Naive B cell (primary cell): Measurements from ENCODE around the gene ZNF474. TPM values are rescaled to one million over a fixed set of nuclear protein-coding genes. Genes with fewer than 3 reads are reported as not detected.

Source experiments
- ATAC-seq, 2 donors: fragments of 150-1000 bp; cut with Tn5 transposase; 2 replicates each; pipeline ENCODE4 v1.10.0; 2021; ENCODE audit warnings: low read depth in 2 of 2, mild to moderate bottlenecking in 2 of 2, moderate library complexity in 2 of 2
- DNase-seq: peaks from one replicate; pipeline ENCODE4 v3.0.0; 2022
- H3K27ac Mint-ChIP-seq, 6 donors: one replicate each; pipeline ENCODE4 v1.8.0; 2020 to 2022; ENCODE audit warnings: mild to moderate bottlenecking in 6 of 6, mixed read lengths in 6 of 6, moderate library complexity in 5 of 6, inconsistent platforms in 2 of 6
- H3K27me3 Mint-ChIP-seq, 3 donors: one replicate each; pipeline ENCODE4 v1.8.0; 2021 to 2022; ENCODE audit warnings: mixed read lengths in 3 of 3, mild to moderate bottlenecking in 1 of 3
- H3K36me3 Mint-ChIP-seq, 2 donors: one replicate each; pipeline ENCODE4 v1.8.0; 2020 to 2022; ENCODE audit warnings: mixed read lengths in 2 of 2, inconsistent platforms in 1 of 2, mild to moderate bottlenecking in 1 of 2
- H3K4me1 Mint-ChIP-seq, 3 donors: one replicate each; pipeline ENCODE4 v1.8.0; 2020 to 2022; ENCODE audit warnings: mixed read lengths in 3 of 3, inconsistent platforms in 1 of 3, mild to moderate bottlenecking in 1 of 3, moderate library complexity in 1 of 3
- H3K4me3 Mint-ChIP-seq, 8 donors: one replicate each; pipeline ENCODE4 v1.8.0; 2020 to 2022; ENCODE audit warnings: mild to moderate bottlenecking in 8 of 8, mixed read lengths in 8 of 8, moderate library complexity in 8 of 8, inconsistent platforms in 2 of 8
- H3K9me3 Mint-ChIP-seq, 7 donors: one replicate each; pipeline ENCODE4 v1.8.0; 2020 to 2022; ENCODE audit warnings: mixed read lengths in 7 of 7, mild to moderate bottlenecking in 5 of 7, inconsistent platforms in 2 of 7, moderate library complexity in 1 of 7
- polyA plus RNA-seq, 6 donors: library from polyadenylated mRNA; unstranded; fragments of 300-500 nt; fragmentation: Illumina TruSeq; gene quantifications; one replicate each; pipeline ENCODE4 v1.2.3, GENCODE V29; 2021; ENCODE audit warnings: low read depth in 6 of 6

The ZNF474 gene
- polyA plus RNA-seq, 6 donors from 2014 or later = 0.23 TPM; not detected in 5

- ATAC-seq = no peak
- H3K36me3 Mint-ChIP-seq = no peaks in the 10 kb centered on the region
- no peaks in the 10 kb centered on the region for H3K4me1 Mint-ChIP-seq
- H3K27me3 Mint-ChIP-seq = peaks cover 4 to 13% (median 7%) of the 10 kb centered on the region in 3 donors
- no peak overlapping the region for H3K27ac Mint-ChIP-seq
- H3K4me3 Mint-ChIP-seq = no peak overlapping the region
- DNase-seq = no peak
- no peaks in the 10 kb centered on the region for H3K9me3 Mint-ChIP-seq
These were observed 26.5 kb upstream of the ZNF474 start for GRCh38 chr5:122102825-122103224.

- H3K27me3 Mint-ChIP-seq = peaks cover 9 to 15% (median 11%) of the 10 kb centered on the region in 3 donors
- H3K4me1 Mint-ChIP-seq = no peaks in the 10 kb centered on the region
- H3K4me3 Mint-ChIP-seq = no peak overlapping the region
- DNase-seq (no peak), ATAC-seq (no peak)
- no peaks in the 10 kb centered on the region for H3K36me3 Mint-ChIP-seq
- no peaks in the 10 kb centered on the region for H3K9me3 Mint-ChIP-seq
- H3K27ac Mint-ChIP-seq = no peak overlapping the region
These were observed 23.4 kb upstream of the ZNF474 start for GRCh38 chr5:122105909-122106308.

- no peaks in the 10 kb centered on the region for H3K4me1 Mint-ChIP-seq
- no peak overlapping the region for H3K27ac Mint-ChIP-seq
- H3K9me3 Mint-ChIP-seq = no peaks in the 10 kb centered on the region
- no peaks in the 10 kb centered on the region for H3K36me3 Mint-ChIP-seq
- H3K27me3 Mint-ChIP-seq = peaks cover 9 to 11% (median 11%) of the 10 kb centered on the region in 3 donors
- H3K4me3 Mint-ChIP-seq = no peak overlapping the region
- DNase-seq (no peak), ATAC-seq (no peak)
These were observed 22.3 kb upstream of the ZNF474 start for GRCh38 chr5:122107016-122107415.

GRCh38 chr5:122110987-122111386, 18.4 kb upstream of the ZNF474 start:
- H3K4me3 Mint-ChIP-seq = no peak overlapping the region
- no peaks in the 10 kb centered on the region for H3K9me3 Mint-ChIP-seq
- no peak overlapping the region for H3K27ac Mint-ChIP-seq
- H3K27me3 Mint-ChIP-seq = peaks cover 5 to 11% (median 9%) of the 10 kb centered on the region in 3 donors
- H3K36me3 Mint-ChIP-seq = no peaks in the 10 kb centered on the region
- no peak for DNase-seq
- no peaks in the 10 kb centered on the region for H3K4me1 Mint-ChIP-seq
- ATAC-seq = no peak

- Mint-ChIP-seq H3K4me3 (no peak overlapping the region), H3K4me1 (no peaks in the 10 kb centered on the region), H3K36me3 (no peaks in the 10 kb centered on the region), H3K27ac (no peak overlapping the region), H3K9me3 (peaks cover 0 to 2% (median 0%) of the 10 kb centered on the region in 7 donors), H3K27me3 (peaks cover 5 to 11% (median 9%) of the 10 kb centered on the region in 3 donors)
- ATAC-seq (no peak), DNase-seq (no peak)
These were observed 17.9 kb upstream of the ZNF474 start for GRCh38 chr5:122111460-122111859.

- ATAC-seq (no peak), DNase-seq (no peak)
- H3K4me1 Mint-ChIP-seq = no peaks in the 10 kb centered on the region
- H3K36me3 Mint-ChIP-seq = no peaks in the 10 kb centered on the region
- H3K4me3 Mint-ChIP-seq = no peak overlapping the region
- peaks cover 5 to 11% (median 9%) of the 10 kb centered on the region in 3 donors for H3K27me3 Mint-ChIP-seq
- no peak overlapping the region for H3K27ac Mint-ChIP-seq
- peaks cover 0 to 2% (median 0%) of the 10 kb centered on the region in 7 donors for H3K9me3 Mint-ChIP-seq
These were observed 17.3 kb upstream of the ZNF474 start for GRCh38 chr5:122112063-122112462.

GRCh38 chr5:122112733-122113558, 16.4 kb upstream of the ZNF474 start:
- ATAC-seq (no peak), DNase-seq (no peak)
- Mint-ChIP-seq H3K9me3 (peaks cover 0 to 2% (median 0%) of the 10 kb centered on the region in 7 donors), H3K36me3 (no peaks in the 10 kb centered on the region), H3K4me3 (no peak overlapping the region), H3K4me1 (no peaks in the 10 kb centered on the region), H3K27me3 (peaks cover 2 to 5% (median 4%) of the 10 kb centered on the region in 3 donors), H3K27ac (peak overlapping the region in 1 of 6 donors; percentile 21)

- H3K4me1 Mint-ChIP-seq = no peaks in the 10 kb centered on the region
- no peak overlapping the region for H3K27ac Mint-ChIP-seq
- DNase-seq (no peak), ATAC-seq (no peak)
- no peak overlapping the region for H3K4me3 Mint-ChIP-seq
- no peaks in the 10 kb centered on the region for H3K36me3 Mint-ChIP-seq
- H3K27me3 Mint-ChIP-seq = peaks cover 0 to 5% (median 0%) of the 10 kb centered on the region in 3 donors
- H3K9me3 Mint-ChIP-seq = peaks cover 0 to 2% (median 0%) of the 10 kb centered on the region in 7 donors
These were observed 14.8 kb upstream of the ZNF474 start for GRCh38 chr5:122114501-122114900.

GRCh38 chr5:122118356-122118948, 10.9 kb upstream of the ZNF474 start:
- peaks cover 0 to 2% (median 0%) of the 10 kb centered on the region in 7 donors for H3K9me3 Mint-ChIP-seq
- no peak for DNase-seq
- H3K4me1 Mint-ChIP-seq = no peaks in the 10 kb centered on the region
- no peak for ATAC-seq
- H3K27me3 Mint-ChIP-seq = peaks cover 7 to 18% (median 8%) of the 10 kb centered on the region in 3 donors
- H3K36me3 Mint-ChIP-seq = no peaks in the 10 kb centered on the region
- H3K27ac Mint-ChIP-seq = no peak overlapping the region
- H3K4me3 Mint-ChIP-seq = no peak overlapping the region

GRCh38 chr5:122119205-122119604, 10.1 kb upstream of the ZNF474 start:
- Mint-ChIP-seq H3K4me3 (no peak overlapping the region), H3K9me3 (peaks cover 0 to 2% (median 0%) of the 10 kb centered on the region in 7 donors), H3K27me3 (peaks cover 8 to 18% (median 8%) of the 10 kb centered on the region in 3 donors), H3K27ac (no peak overlapping the region), H3K4me1 (no peaks in the 10 kb centered on the region), H3K36me3 (no peaks in the 10 kb centered on the region)
- DNase-seq = no peak
- no peak for ATAC-seq

- peaks cover 8 to 18% (median 8%) of the 10 kb centered on the region in 3 donors for H3K27me3 Mint-ChIP-seq
- H3K36me3 Mint-ChIP-seq = no peaks in the 10 kb centered on the region
- no peak overlapping the region for H3K4me3 Mint-ChIP-seq
- no peaks in the 10 kb centered on the region for H3K4me1 Mint-ChIP-seq
- no peak overlapping the region for H3K27ac Mint-ChIP-seq
- ATAC-seq = no peak
- DNase-seq = no peak
- H3K9me3 Mint-ChIP-seq = peaks cover 0 to 2% (median 0%) of the 10 kb centered on the region in 7 donors
These were observed 8.9 kb upstream of the ZNF474 start for GRCh38 chr5:122120493-122120892.

GRCh38 chr5:122120957-122121356, 8.4 kb upstream of the ZNF474 start:
- Mint-ChIP-seq H3K9me3 (peaks cover 0 to 2% (median 0%) of the 10 kb centered on the region in 7 donors), H3K4me3 (no peak overlapping the region)
- no peak for ATAC-seq

GRCh38 chr5:122121479-122122465, 7.6 kb upstream of the ZNF474 start:
- Mint-ChIP-seq H3K4me1 (no peaks in the 10 kb centered on the region), H3K27ac (no peak overlapping the region), H3K9me3 (peaks cover 0 to 2% (median 0%) of the 10 kb centered on the region in 7 donors), H3K4me3 (no peak overlapping the region), H3K27me3 (peaks cover 8 to 18% (median 8%) of the 10 kb centered on the region in 3 donors), H3K36me3 (no peaks in the 10 kb centered on the region)
- DNase-seq = no peak
- ATAC-seq = no peak

More at GRCh38 chr5:122120957-122121356, 8.4 kb upstream of the ZNF474 start:
- no peak for DNase-seq
- Mint-ChIP-seq H3K27ac (no peak overlapping the region), H3K27me3 (peaks cover 8 to 18% (median 8%) of the 10 kb centered on the region in 3 donors), H3K4me1 (no peaks in the 10 kb centered on the region), H3K36me3 (no peaks in the 10 kb centered on the region)
